Vagina (tissue), 2 donors: ENCODE results near the gene RPTOR.

Experiments used
- CTCF ChIP-seq, 3 experiments: fragments of 450-650 bp in 2 of 3; fragments of 200-600 bp in 1 of 3; sonication (generic) in 1 of 3; IDR thresholded peaks; one replicate each; pipeline ENCODE4 v1.5.1; 2017 to 2019; ENCODE audit warnings: antibody characterized with exemption in 3 of 3, mild to moderate bottlenecking in 2 of 3, moderate library complexity in 2 of 3
- POLR2A ChIP-seq, 2 donors: fragments of 450-650 bp; IDR thresholded peaks; one replicate each; pipeline ENCODE4 v1.6.1; 2017; ENCODE audit warnings: antibody characterized with exemption in 2 of 2, mild to moderate bottlenecking in 2 of 2, moderate library complexity in 2 of 2
- POLR2AphosphoS5 ChIP-seq, 2 donors: sonication (generic); formaldehyde crosslinking; IDR thresholded peaks; one replicate each; pipeline ENCODE4 v1.9.0; 2017; ENCODE audit warnings: antibody characterized with exemption in 2 of 2, mild to moderate bottlenecking in 2 of 2, low read depth in 1 of 2; ENCODE audit not compliant: insufficient read depth in 1 of 2

GRCh38 chr17:80811181-80812105 lies 266.8 kb downstream of the RPTOR start:
- TF ChIP-seq CTCF (IDR thresholded peaks at IDR 0.05) (no peak), POLR2A (IDR thresholded peaks at IDR 0.05) (no peak), POLR2AphosphoS5 (IDR thresholded peaks at IDR 0.05; ENCODE audit: insufficient read depth in 1 of 2, low read depth in 1 of 2) (no peak)
